Astrocyte of the spinal cord (primary cell): ENCODE data around the gene SHANK2.

Experiments used
- DNase-seq: peaks from one replicate; pipeline ENCODE4 v3.0.0; 2011; ENCODE audit warnings: low read depth, low spot score
- H3K4me3 ChIP-seq: 2 replicates; pipeline ENCODE4 v1.5.1; 2011; ENCODE audit warnings: low read depth, mild to moderate bottlenecking, low read length, moderate library complexity
- in situ Hi-C: cut with HindIII; loops from 2 replicates; pipeline ENCODE4 v1.10.0; 2017; ENCODE audit warnings: low sequenced_read_pairs
- TF ChIP-seq, protein P1 (sequence below): IDR thresholded peaks from 2 replicates; pipeline ENCODE4 v1.5.1; 2012; ENCODE audit warnings: low read depth, mild to moderate bottlenecking, low read length, inconsistent platforms

The SHANK2 gene

DNA sequence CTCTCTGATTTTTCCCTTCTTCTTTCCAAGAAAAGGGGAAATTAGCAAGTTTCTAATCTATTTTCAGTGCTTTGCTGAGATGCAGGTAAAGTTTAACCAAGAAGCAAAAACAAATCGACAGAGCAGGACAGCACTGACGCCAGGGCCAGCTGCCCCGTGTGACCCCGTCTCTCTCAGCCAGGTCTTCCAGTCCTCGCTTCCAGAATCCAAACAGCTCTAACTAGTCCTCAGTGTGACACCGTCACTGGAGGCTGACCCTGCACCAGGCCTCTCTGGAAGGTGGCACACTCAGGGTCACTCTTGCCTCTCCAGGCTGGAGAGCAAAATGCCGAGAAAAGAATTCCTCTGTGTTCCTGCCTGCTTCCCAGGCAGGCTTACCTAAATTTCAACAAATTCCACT lies 44.8 kb downstream of the SHANK2 start:
- DNase-seq = no peak
- in situ Hi-C loops = no loop called here
- TF ChIP-seq, protein P1, sequence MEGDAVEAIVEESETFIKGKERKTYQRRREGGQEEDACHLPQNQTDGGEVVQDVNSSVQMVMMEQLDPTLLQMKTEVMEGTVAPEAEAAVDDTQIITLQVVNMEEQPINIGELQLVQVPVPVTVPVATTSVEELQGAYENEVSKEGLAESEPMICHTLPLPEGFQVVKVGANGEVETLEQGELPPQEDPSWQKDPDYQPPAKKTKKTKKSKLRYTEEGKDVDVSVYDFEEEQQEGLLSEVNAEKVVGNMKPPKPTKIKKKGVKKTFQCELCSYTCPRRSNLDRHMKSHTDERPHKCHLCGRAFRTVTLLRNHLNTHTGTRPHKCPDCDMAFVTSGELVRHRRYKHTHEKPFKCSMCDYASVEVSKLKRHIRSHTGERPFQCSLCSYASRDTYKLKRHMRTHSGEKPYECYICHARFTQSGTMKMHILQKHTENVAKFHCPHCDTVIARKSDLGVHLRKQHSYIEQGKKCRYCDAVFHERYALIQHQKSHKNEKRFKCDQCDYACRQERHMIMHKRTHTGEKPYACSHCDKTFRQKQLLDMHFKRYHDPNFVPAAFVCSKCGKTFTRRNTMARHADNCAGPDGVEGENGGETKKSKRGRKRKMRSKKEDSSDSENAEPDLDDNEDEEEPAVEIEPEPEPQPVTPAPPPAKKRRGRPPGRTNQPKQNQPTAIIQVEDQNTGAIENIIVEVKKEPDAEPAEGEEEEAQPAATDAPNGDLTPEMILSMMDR = no peak
- H3K4me3 ChIP-seq = no peak overlapping the region

DNA sequence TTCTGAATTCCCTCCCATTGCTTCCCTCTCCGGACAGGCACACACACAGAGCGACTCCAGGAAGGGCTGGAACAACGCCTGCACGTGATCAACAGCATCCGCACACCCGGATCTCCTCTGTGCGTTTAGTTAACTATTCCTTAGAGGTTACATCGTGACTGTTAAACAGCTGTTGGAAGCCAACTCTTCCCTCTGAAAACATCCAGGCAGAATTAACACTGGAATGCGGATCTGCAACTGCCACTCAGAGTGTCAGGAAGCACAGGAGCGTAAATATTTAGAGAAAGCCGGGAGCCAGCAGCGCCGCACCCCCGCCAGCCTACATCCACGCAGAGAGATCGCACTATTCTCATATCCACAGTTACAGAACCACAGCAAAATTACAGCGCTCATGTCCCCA lies 46.2 kb downstream of the SHANK2 start:
- in situ Hi-C loops = no loop called here
- no peak overlapping the region for H3K4me3 ChIP-seq
- TF ChIP-seq, protein P1 = no peak

DNA sequence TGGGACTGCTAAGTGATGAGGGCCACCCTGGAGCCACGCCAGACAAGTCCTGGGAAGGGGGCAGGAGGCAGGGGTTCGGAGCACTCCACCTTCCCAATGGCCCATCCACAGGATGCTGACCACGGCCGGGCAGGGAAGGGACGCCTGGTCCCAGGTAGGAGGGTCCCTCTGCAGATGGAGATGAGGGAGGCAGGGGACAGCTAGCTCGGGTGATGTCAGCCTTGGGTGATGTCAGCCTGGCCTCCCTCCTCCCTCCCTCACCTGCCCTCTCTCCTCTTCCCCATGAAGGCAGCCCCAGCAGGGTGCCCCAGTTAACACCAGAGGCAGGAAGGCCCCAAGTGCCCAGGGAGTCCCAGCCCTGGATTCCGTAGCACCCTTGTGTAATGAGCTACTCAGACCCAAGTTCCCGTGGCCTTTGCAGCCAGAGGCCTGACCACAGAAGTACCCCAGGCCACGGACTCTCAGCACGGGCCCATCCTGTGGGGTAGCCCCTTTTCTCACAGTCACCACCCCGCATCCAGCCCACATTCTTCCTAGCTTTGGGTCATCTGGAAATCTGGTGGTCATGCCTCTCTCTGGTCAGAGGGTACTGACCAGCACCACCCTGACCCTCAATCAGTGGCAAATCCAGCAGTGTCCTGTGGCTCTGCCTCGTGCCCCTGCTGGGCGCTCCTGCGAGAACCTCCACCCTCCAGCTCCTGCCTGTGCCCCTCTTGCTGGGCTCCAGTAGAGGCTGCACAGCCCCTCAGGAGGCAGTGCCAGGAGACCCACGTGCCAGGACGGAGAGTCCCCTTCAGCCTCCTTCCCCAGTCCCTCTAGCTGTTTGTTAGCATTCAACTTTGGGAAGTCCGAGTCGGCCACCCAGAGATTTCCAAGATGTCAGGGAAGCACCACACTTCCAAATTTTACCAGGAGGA lies 47.4 kb downstream of the SHANK2 start:
- in situ Hi-C loops = no loop called here
- TF ChIP-seq, protein P1 = no peak
- no peak overlapping the region for H3K4me3 ChIP-seq
- DNase-seq = no peak

More for the DNA sequence above, 46.2 kb downstream of the SHANK2 start:
- DNase-seq = no peak

DNA sequence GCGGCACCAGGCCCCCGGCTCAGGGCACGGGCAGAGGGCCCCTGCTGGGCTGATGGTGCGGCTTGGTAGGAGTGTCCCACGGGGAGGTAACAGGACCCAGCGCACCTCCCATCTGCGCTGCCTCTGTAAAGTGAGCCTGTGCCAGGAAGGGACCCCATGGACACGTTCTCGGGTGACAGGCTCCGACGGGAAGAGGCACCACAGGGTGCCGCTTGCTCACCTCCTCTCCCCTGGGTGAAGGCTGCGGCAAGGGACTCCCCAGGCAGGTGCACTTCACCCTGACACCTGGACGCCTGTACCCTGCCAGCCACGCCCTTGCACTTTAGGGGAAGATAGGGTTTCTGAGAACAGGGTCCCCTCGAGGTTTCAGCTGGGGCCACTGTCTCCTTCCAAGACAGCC lies 48.1 kb downstream of the SHANK2 start:
- no peak overlapping the region for H3K4me3 ChIP-seq
- no peak for DNase-seq
- TF ChIP-seq, protein P1 = no peak
- in situ Hi-C loops = no loop called here

DNA sequence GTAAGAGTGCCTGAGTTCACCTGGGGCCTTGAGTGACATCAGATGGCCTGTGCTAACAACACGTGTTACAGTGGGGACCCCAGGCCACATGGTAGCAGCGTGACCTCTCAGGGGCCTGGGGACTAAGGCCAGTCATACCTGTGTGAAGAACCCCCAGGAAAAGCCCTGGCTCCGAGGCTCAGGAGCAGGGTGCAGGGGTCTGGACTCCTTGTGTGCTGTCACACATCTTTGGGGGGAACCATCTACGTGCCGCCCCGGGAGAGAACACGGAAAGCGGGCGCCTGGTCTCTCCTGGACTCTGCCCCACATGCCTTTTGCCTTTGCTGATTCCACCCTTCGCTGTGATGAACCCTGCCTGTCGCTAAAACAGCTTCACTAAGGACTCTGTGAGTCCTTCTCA lies 48.7 kb downstream of the SHANK2 start:
- TF ChIP-seq, protein P1 = no peak
- in situ Hi-C loops = no loop called here
- DNase-seq = no peak
- H3K4me3 ChIP-seq = no peak overlapping the region

DNA sequence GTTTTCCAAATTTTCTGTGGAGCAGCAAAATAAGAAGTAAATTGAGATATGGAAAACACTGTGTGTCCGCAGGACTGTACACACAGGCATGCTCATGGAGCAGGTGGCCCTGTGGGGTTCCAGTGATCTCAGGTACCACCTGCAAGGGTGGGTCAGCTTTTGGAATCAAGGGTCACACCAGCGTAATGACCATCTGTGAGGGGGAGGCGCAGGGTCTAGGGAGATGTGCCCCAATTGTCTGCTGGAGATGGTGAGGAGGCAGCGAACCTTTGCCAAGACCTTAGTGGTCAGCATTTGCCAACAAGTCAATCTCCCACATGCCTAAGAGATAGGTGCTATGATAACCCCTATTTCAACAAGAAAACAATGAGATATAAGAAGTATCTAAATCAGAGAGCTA lies 49.4 kb downstream of the SHANK2 start:
- no peak for DNase-seq
- no peak overlapping the region for H3K4me3 ChIP-seq
- in situ Hi-C loops = no loop called here
- TF ChIP-seq, protein P1 = no peak
